H1 (cell line): ENCODE data around the gene FZD4. TPM values are rescaled to one million over a fixed set of nuclear protein-coding genes. Genes with fewer than 3 reads are reported as not detected.
"Not testable (repeated sequence)": the region's sequence is repeated elsewhere in the genome, so short reads cannot be mapped to it uniquely, and the experiment has no call there.

Experiments used
- CTCF ChIA-PET: fragments of 300-600 bp; sonication (Branson Sonifier 250); formaldehyde crosslinking; loops from one replicate; lab custom pipeline; 2021; ENCODE audit not compliant: partially characterized antibody; lab: Charles Lee
- POLR2A ChIA-PET: fragments of 300-600 bp; sonication (Branson Sonifier 250); formaldehyde crosslinking; loops from one replicate; lab custom pipeline; 2021; ENCODE audit warnings: inconsistent platforms; ENCODE audit not compliant: partially characterized antibody; lab: Charles Lee
- DNase-seq, 2 experiments: peaks; one replicate each; pipeline versions ENCODE4 v3.0.0 to v3.0.0-alpha.2; 2010 to 2022; ENCODE audit warnings: low spot score in 2 of 2, low read depth in 1 of 2, mixed read lengths in 1 of 2
- FAIRE-seq: peaks from 2 replicates; lab custom pipeline; 2011; peaks lifted over from hg19 to GRCh38; lab: Jason Lieb, UNC
- H2AFZ ChIP-seq: 2 replicates; pipeline ENCODE4 v1.8.1; 2012; ENCODE audit warnings: low read length, inconsistent platforms
- H2AK5ac ChIP-seq: 2 replicates; pipeline ENCODE4 v1.6.1; 2013; ENCODE audit warnings: low read depth, low read length
- H2BK120ac ChIP-seq: replicated peaks from 2 replicates; pipeline ENCODE3; 2013; ENCODE audit warnings: low read depth, low read length, inconsistent platforms
- H2BK12ac ChIP-seq: 2 replicates; pipeline ENCODE4 v1.6.1; 2013; ENCODE audit warnings: low read depth, low read length
- H2BK15ac ChIP-seq: 2 replicates; pipeline ENCODE4 v1.6.1; 2013; ENCODE audit warnings: low read length
- H2BK20ac ChIP-seq: 2 replicates; pipeline ENCODE4 v1.6.1; 2013; ENCODE audit warnings: low read length
- H2BK5ac ChIP-seq: 2 replicates; pipeline ENCODE4 v1.6.1; 2013; ENCODE audit warnings: low read depth, low read length
- H3K14ac ChIP-seq: 2 replicates; pipeline ENCODE4 v1.6.1; 2013; ENCODE audit warnings: inconsistent platforms; ENCODE audit not compliant: insufficient read length
- H3K18ac ChIP-seq: 2 replicates; pipeline ENCODE4 v1.6.1; 2013; ENCODE audit warnings: low read length; ENCODE audit errors: extremely low read depth
- H3K23ac ChIP-seq: 2 replicates; pipeline ENCODE4 v1.6.1; 2013; ENCODE audit warnings: inconsistent platforms; ENCODE audit not compliant: insufficient read length
- H3K23me2 ChIP-seq: 2 replicates; pipeline ENCODE4 v1.6.1; 2013; ENCODE audit warnings: low read depth, low read length
- H3K27ac ChIP-seq: 2 replicates; pipeline ENCODE4 v1.6.1; 2011; ENCODE audit warnings: low read depth, low read length, inconsistent platforms
- H3K27me3 ChIP-seq, 4 experiments: replicated peaks in 1 of 4; 1 replicate in 1 of 4; 2 replicates in 3 of 4; pipeline versions ENCODE4 v1.6.1 to v1.8.1; 2011 to 2013; ENCODE audit warnings: low read length in 3 of 4, mild to moderate bottlenecking in 3 of 4, inconsistent platforms in 2 of 4, mixed read lengths in 2 of 4, moderate library complexity in 1 of 4; ENCODE audit not compliant: control insufficient read depth in 3 of 4, insufficient read depth in 3 of 4; ENCODE audit errors: extremely low read depth in 1 of 4
- H3K36me3 ChIP-seq, 4 experiments: 2 replicates each; pipeline versions ENCODE4 v1.6.1 to v1.8.1; 2011 to 2013; ENCODE audit warnings: mild to moderate bottlenecking in 4 of 4, low read length in 3 of 4, moderate library complexity in 2 of 4, control low read depth in 1 of 4, inconsistent platforms in 1 of 4; ENCODE audit not compliant: insufficient read depth in 4 of 4, control insufficient read depth in 2 of 4
- H3K4ac ChIP-seq: replicated peaks from 2 replicates; pipeline ENCODE3; 2013; ENCODE audit warnings: low read length, low read depth, mixed read lengths, inconsistent platforms; ENCODE audit not compliant: insufficient read length
- H3K4me1 ChIP-seq, 4 experiments: replicated peaks in 1 of 4; 1 replicate in 1 of 4; 2 replicates in 3 of 4; pipeline versions ENCODE4 v1.6.1 to v1.8.1; 2011 to 2013; ENCODE audit warnings: low read length in 3 of 4, inconsistent platforms in 2 of 4, mixed read lengths in 1 of 4; ENCODE audit not compliant: insufficient read depth in 4 of 4, control insufficient read depth in 3 of 4
- H3K4me2 ChIP-seq, 2 experiments: 2 replicates each; pipeline versions ENCODE4 v1.6.1 to v1.8.1; 2011 to 2013; ENCODE audit warnings: low read depth in 2 of 2, low read length in 2 of 2, control low read depth in 1 of 2, inconsistent platforms in 1 of 2, mild to moderate bottlenecking in 1 of 2; ENCODE audit not compliant: insufficient read depth in 1 of 2
- H3K4me3 ChIP-seq, 4 experiments: fragments of 200-600, 300-600 bp in 1 of 4; sonication (generic), shearing (Covaris generic), sonication (Bioruptor Twin) in 1 of 4; 2 replicates each; pipeline versions ENCODE4 v1.5.1 to v1.8.1; 2011 to 2016; ENCODE audit warnings: low read length in 4 of 4, low read depth in 3 of 4, control low read depth in 2 of 4, inconsistent platforms in 2 of 4, mild to moderate bottlenecking in 2 of 4, mixed read lengths in 1 of 4, moderate library complexity in 1 of 4; ENCODE audit not compliant: insufficient read depth in 2 of 4; ENCODE audit errors: extremely low read depth in 1 of 4
- H3K56ac ChIP-seq: replicated peaks from 2 replicates; pipeline ENCODE3; 2013; ENCODE audit warnings: low read depth, mild to moderate bottlenecking, mixed read lengths, low read length, inconsistent platforms; ENCODE audit not compliant: insufficient read length
- H3K79me1 ChIP-seq: 2 replicates; pipeline ENCODE4 v1.6.1; 2013; ENCODE audit warnings: low read depth, low read length, control low read depth
- H3K79me2 ChIP-seq, 2 experiments: 2 replicates each; pipeline versions ENCODE4 v1.6.1 to v1.8.1; 2012 to 2013; ENCODE audit warnings: low read length in 2 of 2, mild to moderate bottlenecking in 2 of 2, inconsistent platforms in 1 of 2; ENCODE audit not compliant: insufficient read depth in 2 of 2, control insufficient read depth in 1 of 2
- H3K9ac ChIP-seq, 4 experiments: replicated peaks in 1 of 4; 1 replicate in 1 of 4; 2 replicates in 3 of 4; pipeline versions ENCODE4 v1.6.1 to v1.8.1; 2011 to 2013; ENCODE audit warnings: low read depth in 3 of 4, low read length in 3 of 4, control low read depth in 2 of 4, mild to moderate bottlenecking in 2 of 4, moderate library complexity in 2 of 4, inconsistent platforms in 1 of 4; ENCODE audit errors: extremely low read depth in 1 of 4
- H3K9me3 ChIP-seq, 2 experiments: 2 replicates each; pipeline versions ENCODE4 v1.6.1 to v1.8.1; 2012 to 2013; ENCODE audit warnings: mild to moderate bottlenecking in 2 of 2, moderate library complexity in 2 of 2, control low read depth in 1 of 2, inconsistent platforms in 1 of 2, low read depth in 1 of 2, low read length in 1 of 2, mixed read lengths in 1 of 2; ENCODE audit not compliant: insufficient read depth in 2 of 2
- H4K20me1 ChIP-seq, 2 experiments: replicated peaks in 1 of 2; 2 replicates each; pipeline versions ENCODE3 to v1.8.1; 2011 to 2013; ENCODE audit warnings: inconsistent platforms in 2 of 2, low read length in 2 of 2, mild to moderate bottlenecking in 1 of 2; ENCODE audit not compliant: insufficient read depth in 2 of 2, control insufficient read depth in 1 of 2
- H4K5ac ChIP-seq: 2 replicates; pipeline ENCODE4 v1.6.1; 2013; ENCODE audit warnings: low read length, low read depth, mixed read lengths, inconsistent platforms; ENCODE audit not compliant: insufficient read length
- H4K8ac ChIP-seq: 2 replicates; pipeline ENCODE4 v1.8.0; 2013; ENCODE audit warnings: mild to moderate bottlenecking, moderate library complexity, low read length, inconsistent platforms; ENCODE audit not compliant: insufficient read depth; ENCODE audit errors: extremely low read depth
- H4K91ac ChIP-seq: replicated peaks from 2 replicates; pipeline ENCODE3; 2013; ENCODE audit warnings: low read length, mixed read lengths, inconsistent platforms; ENCODE audit not compliant: insufficient read length
- WGBS, 2 experiments: shearing (Covaris generic) in 1 of 2; methylation state at CpG; one replicate each; pipeline versions ENCODE4 v1.1.6 to v1.1.7; 2013 to 2015; ENCODE audit warnings: low lambda C conversion rate in 2 of 2, mixed read lengths in 2 of 2, inconsistent platforms in 1 of 2, low coverage in 1 of 2, missing lambda C conversion rate in 1 of 2; ENCODE audit not compliant: insufficient replicate concordance in 2 of 2, insufficient coverage in 1 of 2, insufficient read length in 1 of 2; ENCODE audit errors: extremely low coverage in 1 of 2, missing lambda C conversion rate in 1 of 2; 5-methylcytosine and 5-hydroxymethylcytosine counted together
- polyA plus RNA-seq, 7 experiments: library from polyadenylated mRNA; depleted of rRNA in 3 of 7; stranded (reverse) in 5 of 7; unstranded in 2 of 7; fragments of >200 nt in 5 of 7; fragments of 200-250 nt in 2 of 7; gene quantifications; 1 replicate in 5 of 7; 2 replicates in 1 of 7; 4 replicates in 1 of 7; pipeline versions ENCODE4 v1.2.1 to v1.2.3, GENCODE V29; 2011 to 2013; ENCODE audit warnings: missing spikeins in 2 of 7, mixed read lengths in 2 of 7
- total RNA-seq: library from RNA; stranded (reverse); fragmentation: NEBNext Ultra II Directional; extraction: Animal tissue kit (Norgen Biotek cat#: 25700); gene quantifications from 2 replicates; pipeline ENCODE4 v1.2.1, GENCODE V29; 2021

Gene FZD4
- total and polyA plus RNA-seq, 2 of the 8 experiments (the other 6 are each of a cell fraction or from before 2014, with no cell fraction given), result 3.1 to 7.1 TPM

DNA sequence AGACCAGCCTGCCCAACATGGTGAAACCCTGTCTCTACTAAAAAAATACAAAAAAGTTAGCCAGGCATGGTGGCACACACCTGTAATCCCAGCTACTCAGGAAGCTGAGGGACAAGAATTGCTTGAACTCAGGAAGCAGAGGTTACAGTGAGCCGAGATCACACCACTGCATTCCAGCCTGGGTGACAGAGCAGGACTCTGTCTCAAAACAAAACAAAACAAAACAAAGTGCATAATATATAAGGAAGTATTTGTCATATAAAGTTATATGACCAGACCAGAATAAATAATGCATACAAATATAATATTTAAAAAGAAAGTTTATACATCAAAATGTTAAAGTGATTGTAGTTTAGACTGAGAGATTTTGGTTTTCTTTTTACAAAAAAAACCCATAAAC is 39.3 kb downstream of the FZD4 start:
- H4K20me1 ChIP-seq, H4K8ac ChIP-seq, H3K4me2 ChIP-seq, FAIRE-seq, H3K9ac ChIP-seq, H3K36me3 ChIP-seq, H3K4me1 ChIP-seq, H2AFZ ChIP-seq, DNase-seq, H2BK120ac ChIP-seq, H3K27ac ChIP-seq, H4K91ac ChIP-seq, H3K23ac ChIP-seq, H3K27me3 ChIP-seq, H2BK20ac ChIP-seq, H3K9me3 ChIP-seq, H3K56ac ChIP-seq, H2AK5ac ChIP-seq, H3K18ac ChIP-seq, H2BK5ac ChIP-seq, H3K79me1 ChIP-seq, H3K14ac ChIP-seq, POLR2A ChIA-PET, H4K5ac ChIP-seq, H3K4me3 ChIP-seq, H3K23me2 ChIP-seq, H3K79me2 ChIP-seq, H2BK12ac ChIP-seq, H2BK15ac ChIP-seq, H3K4ac ChIP-seq: not testable (repeated sequence)
- CTCF ChIA-PET, result interaction anchor here (0.6 to 9.8 kb wide), 3 partner anchors 46 to 294 kb away, joined by 3 to 152 read pairs (median 3); no protein-coding TSS in a partner anchor
- WGBS, 2 experiments, result 100% methylated on average over 1 of the region's 1 CpG; no CpG with 5 or more reads in 1 of the 2 experiments
